K562 (cell line): Measurements from ENCODE around the gene CREM. TPM values are rescaled to one million over a fixed set of nuclear protein-coding genes. Genes with fewer than 3 reads are reported as not detected.

Experiments
- ATAC-seq: fragments of 200-7000 bp; cut with Tn5 transposase; 3 replicates; pipeline ENCODE4 v1.9.1; 2020; ENCODE audit warnings: moderate library complexity
- BruUV-seq: library from RNA; stranded (reverse); fragments of 400-500 nt; replicated peaks from 2 replicates; lab custom pipeline; 2021; lab: Mats Ljungman, UMichigan
- CTCF ChIA-PET: fragments of 300-600 bp; formaldehyde crosslinking; extraction: SDS; loops from one replicate; lab custom pipeline; 2021; ENCODE audit warnings: low intra/inter-chr PET ratio; lab: Yijun Ruan, JAX
- POLR2A ChIA-PET: fragments of 300-600, 350-650 bp; sonication (Branson Sonifier 250); formaldehyde crosslinking; extraction: SDS; loops from one replicate; lab custom pipeline; 2021; ENCODE audit warnings: antibody characterized with exemption, inconsistent platforms; lab: Yijun Ruan, JAX
- DNase-seq, 4 experiments: peaks; one replicate each; pipeline versions ENCODE4 v3.0.0 to v3.0.0-alpha.2; 2011 to 2018; ENCODE audit warnings: low spot score in 3 of 4, mixed read lengths in 3 of 4; ENCODE audit errors: extremely low read depth in 1 of 4
- FAIRE-seq: peaks from 2 replicates; lab custom pipeline; 2011; peaks lifted over from hg19 to GRCh38; lab: Jason Lieb, UNC
- H2AFZ ChIP-seq: 2 replicates; pipeline ENCODE4 v1.6.0; 2011; ENCODE audit warnings: low read depth, low read length, control low read depth, inconsistent platforms
- H3K27ac ChIP-seq: fragments of 200-600 bp; 3 replicates; pipeline ENCODE4 v1.8.0; 2011; ENCODE audit warnings: low read depth, mild to moderate bottlenecking, control low read depth, inconsistent platforms, low read length, moderate library complexity, mixed read lengths; ENCODE audit errors: extremely low read depth
- H3K27me3 ChIP-seq, 2 experiments: fragments of 300-600 bp in 1 of 2; 2 replicates in 1 of 2; 3 replicates in 1 of 2; pipeline versions ENCODE4 v1.6.0 to v1.8.0; 2011; ENCODE audit warnings: inconsistent platforms in 2 of 2, low read length in 2 of 2, mild to moderate bottlenecking in 1 of 2, mixed read lengths in 1 of 2, moderate library complexity in 1 of 2; ENCODE audit not compliant: control insufficient read depth in 2 of 2, insufficient read depth in 2 of 2
- H3K36me3 ChIP-seq: fragments of 300-600 bp; 3 replicates; pipeline ENCODE4 v1.8.0; 2011; ENCODE audit warnings: mild to moderate bottlenecking, low read length, inconsistent platforms; ENCODE audit not compliant: control insufficient read depth, insufficient read depth
- H3K4me1 ChIP-seq, 2 experiments: fragments of 200-600 bp in 1 of 2; replicated peaks in 1 of 2; 2 replicates in 1 of 2; 3 replicates in 1 of 2; pipeline versions ENCODE4 v1.5.1 to v1.8.0; 2011; ENCODE audit warnings: inconsistent platforms in 2 of 2, low read length in 2 of 2, mild to moderate bottlenecking in 1 of 2, mixed read lengths in 1 of 2, moderate library complexity in 1 of 2; ENCODE audit not compliant: control insufficient read depth in 2 of 2, insufficient read depth in 2 of 2
- H3K4me2 ChIP-seq: 2 replicates; pipeline ENCODE4 v1.6.1; 2011; ENCODE audit warnings: low read length, control low read depth, inconsistent platforms, mixed read lengths; ENCODE audit not compliant: insufficient read depth
- H3K4me3 ChIP-seq: fragments of 200-600 bp; sonication (generic), shearing (Covaris generic); 2 replicates; pipeline ENCODE4 v1.5.1; 2016; ENCODE audit warnings: control low read depth, inconsistent platforms
- H3K79me2 ChIP-seq: fragments of 200-600 bp; 3 replicates; pipeline ENCODE4 v1.8.0; 2011; ENCODE audit warnings: low read length, inconsistent platforms; ENCODE audit not compliant: control insufficient read depth, insufficient read depth
- H3K9ac ChIP-seq, 2 experiments: 2 replicates each; pipeline versions ENCODE4 v1.6.0 to v1.6.1; 2011; ENCODE audit warnings: low read depth in 2 of 2, low read length in 2 of 2, control low read depth in 1 of 2, inconsistent platforms in 1 of 2, mild to moderate bottlenecking in 1 of 2, mixed read lengths in 1 of 2; ENCODE audit not compliant: insufficient read depth in 1 of 2
- H3K9me1 ChIP-seq: one replicate; pipeline ENCODE4 v1.6.0; 2011; ENCODE audit warnings: inconsistent platforms, mild to moderate bottlenecking, low read length, moderate library complexity; ENCODE audit not compliant: control insufficient read depth, insufficient read depth
- H3K9me3 ChIP-seq: replicated peaks from 2 replicates; pipeline ENCODE4 v1.5.1; 2011; ENCODE audit warnings: low read depth, low read length, inconsistent platforms; ENCODE audit not compliant: control insufficient read depth, insufficient read depth
- H4K20me1 ChIP-seq: replicated peaks from 2 replicates; pipeline ENCODE4 v1.6.1; 2011; ENCODE audit warnings: low read length, inconsistent platforms, mixed read lengths; ENCODE audit not compliant: control insufficient read depth, insufficient read depth
- ARNT ChIP-seq, 2 experiments: fragments of 450-650 bp; IDR thresholded peaks; 2 replicates each; pipeline ENCODE4 v1.6.1; 2016; ENCODE audit warnings: mild to moderate bottlenecking in 1 of 2
- CHD2 ChIP-seq: IDR thresholded peaks from 2 replicates; pipeline ENCODE4 v1.6.1; 2011; ENCODE audit warnings: low read depth, low read length
- COPS2 ChIP-seq: fragments of 450-650 bp; conservative IDR thresholded peaks from 2 replicates; pipeline ENCODE4 v1.6.1; 2016; ENCODE audit warnings: mild to moderate bottlenecking, moderate library complexity
- CREB1 ChIP-seq, 2 experiments: sonication (generic) in 1 of 2; formaldehyde crosslinking in 1 of 2; IDR thresholded peaks; 2 replicates each; pipeline versions ENCODE4 v1.6.1 to v1.8.0; 2012 to 2022; ENCODE audit warnings: inconsistent platforms in 1 of 2, mild to moderate bottlenecking in 1 of 2, missing genetic modification reagents in 1 of 2, moderate library complexity in 1 of 2
- FOXK2 ChIP-seq, 2 experiments: fragments of 450-650 bp; IDR thresholded peaks in 1 of 2; conservative IDR thresholded peaks in 1 of 2; 2 replicates each; pipeline ENCODE4 v1.6.1; 2016; ENCODE audit warnings: low read depth in 2 of 2, mild to moderate bottlenecking in 1 of 2
- GTF2F1 ChIP-seq: IDR thresholded peaks from 2 replicates; pipeline ENCODE4 v1.6.1; 2011; ENCODE audit warnings: low read depth, low read length, improper control_type of control experiment
- JUN ChIP-seq, 2 experiments: sonication (generic) in 1 of 2; formaldehyde crosslinking in 1 of 2; IDR thresholded peaks; 2 replicates each; pipeline versions ENCODE4 v1.6.1 to v1.8.0; 2012 to 2022; ENCODE audit warnings: borderline replicate concordance in 2 of 2, mild to moderate bottlenecking in 2 of 2, improper control_type of control experiment in 1 of 2, low read depth in 1 of 2, low read length in 1 of 2, missing genetic modification reagents in 1 of 2
- MXI1 ChIP-seq: IDR thresholded peaks from 2 replicates; pipeline ENCODE4 v1.6.1; 2011; ENCODE audit warnings: low read depth, mild to moderate bottlenecking, improper control_type of control experiment, low read length
- NR3C1 ChIP-seq: sonication (generic); formaldehyde crosslinking; IDR thresholded peaks from 2 replicates; pipeline ENCODE4 v1.8.1; 2022; ENCODE audit warnings: missing genetic modification reagents
- PHF20 ChIP-seq: fragments of 450-650 bp; IDR thresholded peaks from 2 replicates; pipeline ENCODE4 v1.6.1; 2018; ENCODE audit not compliant: partially characterized antibody
- PRDM10 ChIP-seq: fragments of 450-650 bp; IDR thresholded peaks from 2 replicates; pipeline ENCODE4 v1.6.1; 2018; ENCODE audit not compliant: partially characterized antibody
- RCOR1 ChIP-seq, 2 experiments: IDR thresholded peaks; 2 replicates each; pipeline ENCODE4 v1.6.1; 2012; ENCODE audit warnings: low read depth in 2 of 2, low read length in 2 of 2, borderline replicate concordance in 1 of 2, improper control_type of control experiment in 1 of 2
- TBL1XR1 ChIP-seq, 2 experiments: IDR thresholded peaks; 2 replicates each; pipeline ENCODE4 v1.6.1; 2012; ENCODE audit warnings: improper control_type of control experiment in 2 of 2, low read length in 2 of 2, mild to moderate bottlenecking in 1 of 2
- ZBTB33 ChIP-seq: sonication (generic); formaldehyde crosslinking; IDR thresholded peaks from 2 replicates; pipeline ENCODE4 v1.8.1; 2023; ENCODE audit warnings: mild to moderate bottlenecking, missing genetic modification reagents
- ZFP1 ChIP-seq: fragments of 450-650 bp; formaldehyde crosslinking; IDR thresholded peaks from 2 replicates; pipeline ENCODE4 v1.4.0; 2020; ENCODE audit warnings: mild to moderate bottlenecking, mixed read lengths
- ZNF316 ChIP-seq: fragments of 450-650 bp; IDR thresholded peaks from 2 replicates; pipeline ENCODE4 v1.6.1; 2016
- ZNF717 ChIP-seq: fragments of 250-450 bp; sonication (Bioruptor Pico); IDR thresholded peaks from 2 replicates; pipeline ENCODE4 v1.5.0; 2021
- WGBS: fragments of 100-300 bp; shearing (Covaris generic); methylation state at CpG from one replicate; pipeline ENCODE4 v1.1.6; 2016; ENCODE audit warnings: low coverage, mixed read lengths; ENCODE audit not compliant: insufficient coverage; ENCODE audit errors: missing lambda C conversion rate; 5-methylcytosine and 5-hydroxymethylcytosine counted together
- in situ Hi-C: fragments of 300-500 bp; cut with MboI; formaldehyde crosslinking; loops from 4 replicates; pipeline ENCODE4 v1.15.0; 2018; ENCODE audit warnings: inconsistent platforms, mixed read lengths
- intact Hi-C: fragments of 100-400 bp; cut with micrococcal nuclease; formaldehyde crosslinking; loops from 2 replicates; pipeline ENCODE4 v1.14.2; 2022
- polyA plus RNA-seq, 8 experiments: library from polyadenylated mRNA; depleted of rRNA in 4 of 8; stranded (reverse) in 5 of 8; unstranded in 3 of 8; fragments of >200 nt; fragmentation: Nextera tagmentation in 2 of 8; fragmentation: Illumina TruSeq in 1 of 8; extraction: Ambion mirVana in 2 of 8; extraction: Trizol in 1 of 8; gene quantifications; 2 replicates each; pipeline versions ENCODE4 v1.2.1 to v1.2.3, GENCODE V29; 2011 to 2014; ENCODE audit warnings: inconsistent platforms in 1 of 8, missing spikeins in 1 of 8
- total RNA-seq, 7 experiments: library from RNA; depleted of rRNA in 6 of 7; stranded (reverse); fragments of >200 nt in 6 of 7; fragmentation: Illumina TruSeq in 2 of 7; extraction: Trizol in 2 of 7; gene quantifications; 2 replicates each; pipeline versions ENCODE4 v1.2.1 to v1.2.3, GENCODE V29; 2011 to 2021; ENCODE audit warnings: low replicate concordance in 1 of 7

Gene CREM
- total and polyA plus RNA-seq, 9 of the 15 experiments (the other 6 are each of a cell fraction or from before 2014, with no cell fraction given): 39.1 to 70.2 (median 48.3) TPM

GRCh38 chr10:35194471-35194870, 67.8 kb downstream of the CREM start (continued):
- no peak for TF ChIP-seq PRDM10
- TF ChIP-seq ZNF717 (CRISPR knock-in tag): no peak
- TF ChIP-seq GTF2F1: no peak
- TF ChIP-seq ZNF316: no peak
- TF ChIP-seq ARNT (IDR thresholded peaks at IDR 0.05): no peak
- no peak for TF ChIP-seq CHD2
- no peak for TF ChIP-seq NR3C1 (CRISPR knock-in tag)
- no peak for TF ChIP-seq MXI1
- TF ChIP-seq PHF20: no peak
- TF ChIP-seq, all 486 proteins: peak for 0

- DNase-seq (peak; percentile 38 to 82 (median 58)), FAIRE-seq (peak; percentile 79), ATAC-seq (peak; percentile 62)
- POLR2A ChIA-PET: interaction anchor here (0.7 to 2.4 kb wide), 8 partner anchors 10 to 152 kb away, joined by 3 to 24 read pairs (median 4); partner anchors contain the start of genes CREM and CUL2
- peaks cover 0 to 23% of the 10 kb centered on the region in 2 experiments; a peak in 4 of 5 replicates for H3K4me1 ChIP-seq
- no peaks in the 10 kb centered on the region for H3K9me3 ChIP-seq
- WGBS: 8% methylated on average over 1 of the region's 1 CpG
- peak overlapping the region; percentile 38; the same call in 1 of the 2 replicates for H3K4me3 ChIP-seq
- H3K27me3 ChIP-seq: no peaks in the 10 kb centered on the region
- no peaks in the 10 kb centered on the region for H3K9me1 ChIP-seq
- H3K9ac ChIP-seq: peak overlapping the region in 1 of 2 experiments; percentile 73; a peak in 2 of 4 replicates
- in situ Hi-C loops (no loop called here), intact Hi-C loops (loop anchor here (1.0 kb wide), 1 partner anchor 69 kb away; the partner anchor contains the start of gene CREM)
- H3K27ac ChIP-seq: peak overlapping the region; percentile 87
- no peaks in the 10 kb centered on the region for H4K20me1 ChIP-seq
- BruUV-seq: no TSS peak
- peak overlapping the region; percentile 86 for H3K4me2 ChIP-seq
- CTCF ChIA-PET: interaction anchor here (1.0 to 1.2 kb wide), 2 partner anchors 66 to 68 kb away, joined by 3 to 5 read pairs; no protein-coding TSS in a partner anchor
- H3K79me2 ChIP-seq: no peaks in the 10 kb centered on the region
- H3K36me3 ChIP-seq: no peaks in the 10 kb centered on the region
- peak overlapping the region; percentile 94 for H2AFZ ChIP-seq
- TF ChIP-seq TBL1XR1 (IDR thresholded peaks at IDR 0.05; ENCODE audit: low read length in 2 of 2) (peak in 1 of 2 experiments; percentile 52; a peak in 1 of 4 replicates), ZBTB33 (no peak), ZFP1 (CRISPR knock-in tag) (no peak), JUN (IDR thresholded peaks at IDR 0.05; ENCODE audit: borderline replicate concordance, low read depth, low read length) (peak; percentile 59; the same call in 1 of the 2 replicates), JUN (CRISPR knock-in tag; IDR thresholded peaks at IDR 0.05; ENCODE audit: borderline replicate concordance) (no peak), RCOR1 (IDR thresholded peaks at IDR 0.05; ENCODE audit: borderline replicate concordance in 1 of 2, low read depth in 2 of 2, low read length in 2 of 2) (peak in 1 of 2 experiments; percentile 53; a peak in 1 of 4 replicates), CREB1 (IDR thresholded peaks at IDR 0.05) (peak; percentile 95), CREB1 (CRISPR knock-in tag; IDR thresholded peaks at IDR 0.05) (peak; percentile 83), COPS2 (no peak), FOXK2 (conservative IDR thresholded peaks at IDR 0.05 in 1 of 2, IDR thresholded peaks at IDR 0.05 in 1 of 2; ENCODE audit: low read depth in 2 of 2) (no peak)
Observed at GRCh38 chr10:35194906-35195305, 68.3 kb downstream of the CREM start.
